ENCODE results near the gene PFDN4. TPM values are rescaled to one million over a fixed set of nuclear protein-coding genes. Genes with fewer than 3 reads are reported as not detected.

Gene PFDN4
- total RNA-seq, 2 donors from 2014 or later = 72.7 to 89.8 TPM

DNA sequence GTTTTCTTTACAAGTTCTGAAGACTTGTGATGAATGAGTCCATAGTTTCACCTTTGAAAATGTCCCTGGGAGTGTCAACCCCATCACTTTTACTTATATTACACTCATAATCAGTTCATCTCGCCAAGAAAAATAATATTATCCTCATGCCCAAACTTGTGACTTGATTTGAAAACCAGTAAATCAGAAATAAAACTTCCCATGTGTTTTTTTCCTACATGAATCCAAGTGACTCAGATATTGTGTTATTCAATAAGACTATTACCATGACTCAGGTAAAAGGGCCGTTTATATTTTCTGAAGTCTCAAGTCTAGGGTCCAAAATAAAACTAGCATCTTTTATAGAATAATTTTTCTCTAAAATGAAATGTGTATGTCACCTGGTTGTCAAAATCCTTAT, 18.3 kb upstream of the PFDN4 start:
- H3K27me3 Mint-ChIP-seq (ENCODE audit: insufficient read depth) = peaks cover 5% of the 10 kb centered on the region
- H3K9me3 ChIP-seq (ENCODE audit: control insufficient read depth, low read length) = no peaks in the 10 kb centered on the region
- H3K27me3 ChIP-seq (ENCODE audit: control insufficient read depth, insufficient read depth, low read length, poor library complexity, severe bottlenecking) = no peaks in the 10 kb centered on the region
- DNase-seq = no peak
- TF ChIP-seq, protein P1, sequence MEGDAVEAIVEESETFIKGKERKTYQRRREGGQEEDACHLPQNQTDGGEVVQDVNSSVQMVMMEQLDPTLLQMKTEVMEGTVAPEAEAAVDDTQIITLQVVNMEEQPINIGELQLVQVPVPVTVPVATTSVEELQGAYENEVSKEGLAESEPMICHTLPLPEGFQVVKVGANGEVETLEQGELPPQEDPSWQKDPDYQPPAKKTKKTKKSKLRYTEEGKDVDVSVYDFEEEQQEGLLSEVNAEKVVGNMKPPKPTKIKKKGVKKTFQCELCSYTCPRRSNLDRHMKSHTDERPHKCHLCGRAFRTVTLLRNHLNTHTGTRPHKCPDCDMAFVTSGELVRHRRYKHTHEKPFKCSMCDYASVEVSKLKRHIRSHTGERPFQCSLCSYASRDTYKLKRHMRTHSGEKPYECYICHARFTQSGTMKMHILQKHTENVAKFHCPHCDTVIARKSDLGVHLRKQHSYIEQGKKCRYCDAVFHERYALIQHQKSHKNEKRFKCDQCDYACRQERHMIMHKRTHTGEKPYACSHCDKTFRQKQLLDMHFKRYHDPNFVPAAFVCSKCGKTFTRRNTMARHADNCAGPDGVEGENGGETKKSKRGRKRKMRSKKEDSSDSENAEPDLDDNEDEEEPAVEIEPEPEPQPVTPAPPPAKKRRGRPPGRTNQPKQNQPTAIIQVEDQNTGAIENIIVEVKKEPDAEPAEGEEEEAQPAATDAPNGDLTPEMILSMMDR (conservative IDR thresholded peaks at IDR 0.05) = no peak
- H3K4me1 Mint-ChIP-seq = no peaks in the 10 kb centered on the region
- 55 to 70% methylated on average over 1 to 2 of the region's 2 CpGs for WGBS, 2 experiments (ENCODE audit: insufficient coverage in 1 of 2, insufficient read length in 1 of 2)
- H3K36me3 Mint-ChIP-seq (ENCODE audit: low read depth) = no peaks in the 10 kb centered on the region
- no peak overlapping the region for H3K4me3 ChIP-seq (ENCODE audit: low read length)
- H3K9me3 Mint-ChIP-seq = no peaks in the 10 kb centered on the region
- H3K36me3 ChIP-seq (ENCODE audit: control insufficient read depth, insufficient read depth, low read length) = no peaks in the 10 kb centered on the region
- no peak overlapping the region for H3K27ac Mint-ChIP-seq
- no peak overlapping the region for H3K27ac ChIP-seq (ENCODE audit: low read depth, low read length)
- no peak overlapping the region for H3K4me3 Mint-ChIP-seq
- H3K4me1 ChIP-seq (ENCODE audit: control insufficient read depth, insufficient read depth, low read length) = no peaks in the 10 kb centered on the region
- no peak overlapping the region for H3K9ac ChIP-seq (ENCODE audit: extremely low read depth, low read length, poor library complexity, severe bottlenecking)

DNA sequence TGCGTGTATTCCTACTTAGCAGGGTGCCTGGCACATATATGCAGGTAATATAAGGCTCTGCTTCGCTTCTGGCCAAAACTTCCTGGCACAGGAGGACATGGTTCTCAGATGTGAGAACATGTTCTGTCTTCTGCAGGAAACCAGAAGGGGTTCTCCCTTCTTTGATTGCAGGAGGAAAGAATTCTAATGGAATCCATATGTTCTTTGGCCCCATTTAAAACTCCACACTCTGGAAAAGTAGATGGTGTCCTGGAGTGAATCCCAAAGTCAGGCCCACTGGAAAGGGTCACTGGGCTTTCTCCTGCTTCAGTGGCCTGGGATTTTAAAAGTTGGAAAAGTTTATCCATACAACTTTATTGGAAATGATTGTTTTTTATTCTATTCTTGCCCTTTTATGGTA, 17.7 kb upstream of the PFDN4 start:
- no peak overlapping the region for H3K27ac Mint-ChIP-seq
- TF ChIP-seq, protein P1 (conservative IDR thresholded peaks at IDR 0.05) = no peak
- H3K4me3 Mint-ChIP-seq = no peak overlapping the region

DNA sequence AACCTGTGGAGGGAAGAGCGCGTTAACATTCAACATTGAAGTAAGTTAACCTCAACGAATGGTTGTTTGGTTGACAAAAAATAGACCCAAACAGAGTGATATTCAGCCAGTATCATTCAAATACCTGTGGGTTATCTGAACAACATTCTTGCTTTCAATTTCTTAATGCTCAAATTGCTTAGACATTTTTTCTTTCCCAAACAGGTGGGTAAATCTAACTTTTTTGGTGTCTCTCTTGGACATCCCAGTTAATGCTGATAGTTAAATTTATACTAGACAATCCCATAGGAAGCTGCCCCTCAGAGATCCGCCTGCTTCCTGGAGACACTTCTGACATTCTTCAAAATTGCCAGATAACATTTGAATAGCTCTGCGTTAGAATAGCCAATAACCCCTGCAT, 14.1 kb upstream of the PFDN4 start:
- Mint-ChIP-seq H3K4me3 (no peak overlapping the region), H3K27ac (no peak overlapping the region), H3K9me3 (no peaks in the 10 kb centered on the region), H3K27me3 (ENCODE audit: insufficient read depth) (no peaks in the 10 kb centered on the region), H3K4me1 (peaks cover 2% of the 10 kb centered on the region), H3K36me3 (ENCODE audit: low read depth) (no peaks in the 10 kb centered on the region)
- Histone ChIP-seq H3K9me3 (ENCODE audit: control insufficient read depth, low read length) (no peaks in the 10 kb centered on the region), H3K27ac (ENCODE audit: low read depth, low read length) (no peak overlapping the region), H3K9ac (ENCODE audit: extremely low read depth, low read length, poor library complexity, severe bottlenecking) (no peak overlapping the region), H3K4me1 (ENCODE audit: control insufficient read depth, insufficient read depth, low read length) (no peaks in the 10 kb centered on the region), H3K27me3 (ENCODE audit: control insufficient read depth, insufficient read depth, low read length, poor library complexity, severe bottlenecking) (no peaks in the 10 kb centered on the region), H3K36me3 (ENCODE audit: control insufficient read depth, insufficient read depth, low read length) (no peaks in the 10 kb centered on the region), H3K4me3 (ENCODE audit: low read length) (no peak overlapping the region)
- 83 to 86% methylated on average over 4 to 5 of the region's 5 CpGs for WGBS, 2 experiments (ENCODE audit: insufficient coverage in 1 of 2, insufficient read length in 1 of 2)
- TF ChIP-seq, protein P1 (conservative IDR thresholded peaks at IDR 0.05) = no peak
- DNase-seq = no peak

More for the DNA sequence above, 17.7 kb upstream of the PFDN4 start:
- H3K4me1 ChIP-seq (ENCODE audit: control insufficient read depth, insufficient read depth, low read length) = no peaks in the 10 kb centered on the region
- Mint-ChIP-seq H3K36me3 (ENCODE audit: low read depth) (no peaks in the 10 kb centered on the region), H3K9me3 (no peaks in the 10 kb centered on the region), H3K4me1 (no peaks in the 10 kb centered on the region), H3K27me3 (ENCODE audit: insufficient read depth) (peaks cover under 1% of the 10 kb centered on the region)
- no peak overlapping the region for H3K27ac ChIP-seq (ENCODE audit: low read depth, low read length)
- H3K4me3 ChIP-seq (ENCODE audit: low read length) = no peak overlapping the region
- no peak overlapping the region for H3K9ac ChIP-seq (ENCODE audit: extremely low read depth, low read length, poor library complexity, severe bottlenecking)
- no peaks in the 10 kb centered on the region for H3K36me3 ChIP-seq (ENCODE audit: control insufficient read depth, insufficient read depth, low read length)
- 90 to 92% methylated on average over 2 of the region's 2 CpGs for WGBS, 2 experiments (ENCODE audit: insufficient coverage in 1 of 2, insufficient read length in 1 of 2)
- no peaks in the 10 kb centered on the region for H3K27me3 ChIP-seq (ENCODE audit: control insufficient read depth, insufficient read depth, low read length, poor library complexity, severe bottlenecking)
- H3K9me3 ChIP-seq (ENCODE audit: control insufficient read depth, low read length) = no peaks in the 10 kb centered on the region
- no peak for DNase-seq
